ENCODE results near the gene PGAP2. TPM values are rescaled to one million over a fixed set of nuclear protein-coding genes. Genes with fewer than 3 reads are reported as not detected.
A peak's percentile ranks its signal among the peaks of the same experiment; 100 is the strongest.
"Not testable (repeated sequence)": the region's sequence is repeated elsewhere in the genome, so short reads cannot be mapped to it uniquely, and the experiment has no call there.

The PGAP2 gene
- total RNA-seq, result 26.6 TPM
- long read RNA-seq, transcript PGAP2-207 (6 exons, 931 nt), result major isoform, 6 of 29 reads
- long read RNA-seq, partial matches to known transcripts, result 8 of 29 reads
- long read RNA-seq, other reads (novel, unspliced or antisense), result 11 of 29 reads

GRCh38 chr11:3807909-3808860 is at the start of gene PGAP2:
PGAP2 (plus strand) TSS chr11:3808560; CDS start chr11:3811260, 2,700 bp downstream.
- DNase-seq (ENCODE audit: missing footprints) (peak; percentile 89), ATAC-seq (peak; percentile 69)
- intact Hi-C loops (cut with DNase I), result no loop called here

GRCh38 chr11:3764266-3764665 is 44.1 kb upstream of the PGAP2 start:
- ATAC-seq (no peak), DNase-seq (ENCODE audit: missing footprints) (no peak)
- intact Hi-C loops (cut with DNase I), result no loop called here

- intact Hi-C loops (cut with DNase I); ATAC-seq; DNase-seq (ENCODE audit: missing footprints): not testable (repeated sequence)
These were observed 41.5 kb upstream of the PGAP2 start for GRCh38 chr11:3766836-3767235.

- DNase-seq (ENCODE audit: missing footprints), result no peak
- no peak for ATAC-seq
- intact Hi-C loops (cut with DNase I), result no loop called here
These were observed 40.8 kb upstream of the PGAP2 start for GRCh38 chr11:3767536-3767935.

DNA sequence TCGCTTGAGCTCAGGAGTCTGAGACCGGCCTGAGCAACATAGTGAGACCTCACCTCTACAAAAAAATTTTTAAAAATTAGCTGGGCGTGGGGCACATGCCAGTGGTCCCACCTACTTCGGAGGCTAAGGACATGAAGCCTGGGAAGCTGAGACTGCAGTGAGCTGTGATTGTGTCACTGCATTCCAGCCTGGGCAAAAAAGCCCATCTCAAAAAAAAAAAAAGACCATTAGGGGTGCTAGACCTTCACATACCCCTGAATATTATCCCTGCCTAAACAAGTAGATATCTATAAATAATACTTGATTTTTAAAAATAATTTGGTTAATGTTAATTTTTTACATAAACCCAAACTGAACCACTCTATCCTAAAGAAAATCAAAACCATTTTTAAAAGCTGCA is 35.2 kb upstream of the PGAP2 start:
- DNase-seq (ENCODE audit: missing footprints), result no peak
- intact Hi-C loops (cut with DNase I), result no loop called here
- no peak for ATAC-seq

DNA sequence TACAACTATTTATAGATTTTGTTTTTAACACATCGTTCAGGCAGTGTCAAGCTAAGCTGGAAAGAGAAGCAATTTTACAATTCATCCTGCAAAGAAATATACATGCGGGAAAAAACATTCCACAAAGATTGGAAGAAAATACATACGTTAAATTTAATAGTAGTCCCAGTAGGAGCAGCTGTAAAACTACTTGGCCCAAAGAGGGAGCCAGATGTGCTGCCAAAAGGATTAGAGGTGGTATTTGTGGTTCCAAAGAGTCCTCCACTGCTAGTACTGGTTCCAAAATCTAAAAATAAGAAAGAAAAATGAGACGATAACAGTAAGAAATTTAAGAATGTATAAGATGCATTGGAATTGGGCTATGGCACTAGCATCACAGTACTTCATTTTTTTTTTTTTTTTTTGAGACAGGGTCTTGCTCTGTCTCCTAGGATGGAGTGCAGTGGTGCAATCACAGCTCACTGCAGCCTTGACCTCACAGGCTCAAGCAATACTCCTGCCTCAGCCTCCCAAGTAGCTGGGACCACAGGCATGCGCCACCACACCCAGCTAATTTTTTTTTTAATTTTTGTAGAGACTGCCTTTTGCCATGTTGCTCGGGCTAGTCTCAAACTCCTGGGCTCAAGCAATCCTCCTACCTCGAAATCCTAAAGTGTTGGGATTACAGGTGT is 32.5 kb upstream of the PGAP2 start:
- intact Hi-C loops (cut with DNase I), result no loop called here
- DNase-seq (ENCODE audit: missing footprints), result no peak
- ATAC-seq, result no peak

DNA sequence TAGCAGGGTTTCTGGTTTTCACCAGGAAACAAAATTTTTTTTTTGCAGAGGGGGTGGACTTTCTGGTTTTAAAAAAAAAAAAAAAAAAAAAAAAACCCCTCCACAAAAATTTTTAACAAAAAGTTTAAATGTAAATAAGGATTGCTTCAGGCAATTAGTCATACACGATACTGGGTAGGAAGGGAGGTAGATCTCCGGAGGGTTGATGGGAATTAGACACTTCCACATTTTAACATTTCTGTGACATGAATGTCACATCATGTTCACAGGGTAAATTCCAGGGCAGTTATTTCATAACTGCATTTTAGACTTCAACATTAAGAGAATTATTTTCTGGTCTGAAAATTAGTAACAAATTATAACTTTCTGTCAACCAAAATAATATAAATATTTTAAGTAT is 26.9 kb upstream of the PGAP2 start:
- intact Hi-C loops (cut with DNase I), result no loop called here
- ATAC-seq (no peak), DNase-seq (ENCODE audit: missing footprints) (no peak)

DNA sequence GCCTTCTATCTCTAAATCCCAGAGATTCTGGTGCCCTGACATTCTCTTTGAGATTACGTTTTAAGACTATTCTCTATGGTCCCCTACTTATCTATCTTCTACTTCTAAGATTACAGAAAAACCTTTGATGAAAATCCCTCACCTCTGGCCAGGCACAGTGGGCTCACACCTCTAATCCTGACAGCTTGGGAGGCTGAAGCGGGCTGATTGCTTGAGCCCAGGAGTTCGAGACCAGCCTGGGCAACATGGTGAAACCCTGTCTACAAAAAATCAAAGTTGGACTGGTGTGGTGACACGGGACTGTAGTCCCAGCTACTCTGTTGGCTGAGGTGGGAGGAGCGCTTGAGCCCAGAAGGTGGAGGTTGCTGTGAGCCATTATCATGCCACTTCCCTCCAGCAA is 25.4 kb upstream of the PGAP2 start:
- ATAC-seq, result no peak
- intact Hi-C loops (cut with DNase I), result no loop called here
- no peak for DNase-seq (ENCODE audit: missing footprints)

- DNase-seq (ENCODE audit: missing footprints) (no peak), ATAC-seq (no peak)
- intact Hi-C loops (cut with DNase I), result no loop called here
These were observed 24.7 kb upstream of the PGAP2 start for GRCh38 chr11:3783611-3784010.

DNA sequence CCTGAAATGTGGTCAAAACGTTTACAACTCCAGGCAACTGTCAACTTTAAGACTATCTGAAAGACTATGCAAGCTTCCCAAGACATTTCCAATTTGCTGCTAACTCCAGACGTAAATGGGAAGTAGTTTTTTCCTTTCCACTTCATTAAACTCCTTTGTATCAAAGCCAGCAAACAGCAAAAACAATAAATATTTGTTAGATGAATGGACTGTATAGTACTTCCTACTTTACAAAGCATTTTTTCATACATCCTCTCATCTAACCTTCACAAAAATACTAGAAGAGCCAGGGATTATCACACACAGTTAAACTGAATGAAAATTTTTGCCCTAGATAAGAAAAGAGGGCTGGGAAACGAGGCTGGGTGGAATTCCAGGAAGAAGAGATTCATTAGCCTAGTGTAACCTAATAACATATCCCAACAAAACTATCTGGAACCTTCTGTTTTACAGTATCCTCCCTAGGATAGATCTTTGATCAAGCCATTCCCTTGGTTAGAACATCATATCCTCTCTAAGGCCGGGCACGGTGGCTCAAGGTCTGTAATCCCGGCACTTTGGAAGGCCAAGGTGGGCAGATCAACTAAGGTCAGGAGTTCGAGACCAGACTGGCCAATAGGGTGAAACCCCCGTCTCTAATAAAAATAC is 21.5 kb upstream of the PGAP2 start:
- intact Hi-C loops (cut with DNase I), result no loop called here
- DNase-seq (ENCODE audit: missing footprints) (no peak), ATAC-seq (no peak)

DNA sequence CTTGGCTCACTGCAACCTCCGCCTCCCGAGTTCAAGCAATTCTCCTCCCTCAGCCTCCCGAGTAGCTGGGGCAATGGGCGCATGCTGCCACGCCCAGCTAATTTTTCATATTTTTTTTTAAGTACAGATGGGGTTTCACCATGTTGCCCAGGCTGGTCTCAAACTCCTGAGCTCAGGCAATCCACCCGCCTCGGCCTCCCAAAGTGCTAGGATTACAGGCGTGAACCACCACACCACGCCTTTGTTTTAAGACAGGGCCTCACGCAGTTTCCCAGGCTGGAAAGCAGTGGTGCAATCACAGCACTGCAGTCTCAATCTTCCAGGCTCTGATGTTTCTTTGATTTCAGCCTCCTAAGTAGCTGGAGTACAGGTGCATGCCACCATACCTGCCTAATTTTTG is 14.0 kb upstream of the PGAP2 start:
- ATAC-seq; DNase-seq (ENCODE audit: missing footprints); intact Hi-C loops (cut with DNase I): not testable (repeated sequence)

DNA sequence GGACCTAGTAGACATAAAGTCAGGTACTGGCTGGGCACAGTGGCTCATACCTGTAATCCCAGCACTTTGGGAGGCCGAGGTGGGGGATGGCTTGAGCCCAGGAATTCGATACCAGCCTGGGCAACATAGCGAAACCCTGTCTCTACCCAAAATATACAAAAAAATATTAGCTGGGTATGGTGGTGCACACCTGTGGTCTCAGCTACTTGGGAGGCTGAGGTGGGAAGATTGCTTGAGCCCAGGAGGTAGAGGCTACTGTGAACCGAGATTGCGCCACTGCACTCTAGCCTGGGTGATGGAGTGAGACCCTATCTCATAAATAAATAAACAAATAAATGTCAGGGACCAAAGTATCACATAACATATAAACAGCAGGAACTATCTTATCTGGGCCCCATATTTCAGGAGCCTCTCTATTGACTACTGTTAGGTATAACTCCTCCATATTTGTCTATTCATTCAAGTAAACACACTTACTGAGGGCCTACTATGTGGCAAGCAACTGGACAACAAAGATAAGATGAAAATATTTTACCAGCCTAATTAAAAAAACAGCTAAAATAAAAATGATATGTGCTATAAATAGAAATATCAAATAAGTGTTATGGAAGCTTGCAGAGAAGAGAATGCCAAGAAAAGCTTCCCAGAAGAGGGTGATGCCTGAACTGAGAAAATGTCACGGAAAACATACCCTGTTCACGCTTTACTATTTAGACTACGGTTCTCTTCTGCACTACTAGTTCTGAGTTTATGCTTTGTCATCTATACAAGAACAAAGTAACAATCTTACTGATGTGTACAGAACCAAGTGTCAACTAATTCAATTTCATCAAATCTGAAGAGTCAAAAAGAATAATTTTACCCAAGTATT is 13.0 kb upstream of the PGAP2 start:
- ATAC-seq, result no peak
- no peak for DNase-seq (ENCODE audit: missing footprints)
- intact Hi-C loops (cut with DNase I), result loop anchor here (5.0 kb wide), 1 partner anchor 297 kb away; the partner anchor contains the start of gene RRM1

DNA sequence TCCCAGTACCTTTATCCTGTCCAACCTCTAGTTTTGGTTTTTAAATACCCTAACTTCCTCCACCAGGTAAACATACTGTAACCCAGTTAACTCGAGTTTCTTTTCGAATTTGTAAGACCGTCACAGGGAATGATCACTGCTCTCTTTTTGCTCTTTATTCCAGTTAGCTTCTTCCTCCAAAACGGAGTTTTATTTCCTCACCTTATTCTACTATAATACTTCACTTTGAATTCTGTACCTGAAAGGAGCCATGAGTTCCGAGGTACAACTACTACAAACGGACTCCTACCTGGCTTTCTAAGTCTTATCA is 12.4 kb upstream of the PGAP2 start:
- ATAC-seq, result no peak
- intact Hi-C loops (cut with DNase I), result loop anchor here (5.0 kb wide), 1 partner anchor 296 kb away; the partner anchor contains the start of gene RRM1

DNA sequence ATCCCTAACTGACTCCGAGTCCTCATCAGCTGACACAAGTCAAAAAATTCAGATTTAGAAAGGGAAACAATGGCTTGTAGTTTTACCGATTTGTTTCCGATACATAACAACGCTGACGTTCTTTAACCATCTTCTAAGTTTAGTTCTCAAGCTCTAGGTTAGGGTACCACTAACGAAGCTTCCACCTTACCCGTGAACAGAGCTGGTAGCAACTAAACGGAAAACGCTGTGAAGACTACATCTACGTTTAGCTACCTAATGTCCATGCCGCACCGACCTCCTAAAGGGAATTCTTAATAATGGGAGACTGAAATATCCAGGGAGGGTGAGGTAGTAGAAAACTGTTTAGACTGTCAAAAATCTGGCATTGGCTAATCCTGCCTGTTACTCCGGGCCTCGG is 12.0 kb upstream of the PGAP2 start:
- no peak for ATAC-seq
- intact Hi-C loops (cut with DNase I), result loop anchor here (5.0 kb wide), 1 partner anchor 296 kb away; the partner anchor contains the start of gene RRM1
- DNase-seq (ENCODE audit: missing footprints), result no peak

More for the DNA sequence above, 12.4 kb upstream of the PGAP2 start:
- no peak for DNase-seq (ENCODE audit: missing footprints)

DNA sequence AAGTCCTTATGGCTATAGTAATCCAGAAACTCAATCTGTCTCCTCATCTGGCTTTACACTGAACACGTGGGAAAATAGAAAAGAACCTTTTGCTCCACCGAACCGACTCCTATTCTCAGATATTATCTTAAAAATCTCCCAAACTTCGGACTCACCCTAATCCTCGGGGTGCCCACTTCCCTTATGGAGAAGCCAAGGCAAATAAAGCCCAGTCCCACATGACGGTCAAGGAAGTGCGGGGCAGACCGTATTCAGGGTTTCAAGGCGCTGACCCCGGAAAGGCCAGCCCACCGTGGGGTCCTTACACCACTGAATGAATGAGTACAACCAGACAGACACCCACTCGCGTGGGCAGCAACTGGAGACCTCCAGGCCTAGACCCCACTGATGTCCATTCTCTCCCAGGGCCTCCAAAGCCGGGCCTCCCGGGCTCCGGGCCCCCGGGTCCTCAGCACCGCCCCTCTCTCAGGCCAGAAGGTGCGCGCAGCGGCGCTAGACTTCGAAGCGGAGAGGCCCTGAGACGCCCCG is 11.5 kb upstream of the PGAP2 start:
- intact Hi-C loops (cut with DNase I), result loop anchor here (1.0 to 5.0 kb wide), 2 partner anchors 44 to 295 kb away; partner anchors contain the start of gene RRM1
- DNase-seq (ENCODE audit: missing footprints) (peak; percentile 79), ATAC-seq (peak; percentile 30)

GRCh38 chr11:3797329-3798090 is 10.8 kb upstream of the PGAP2 start, which contains the start of gene NUP98:
NUP98 (minus strand) TSS chr11:3797554; CDS start chr11:3782117, 15,437 bp downstream.
- intact Hi-C loops (cut with DNase I), result loop anchor here (1.0 to 5.0 kb wide), 2 partner anchors 44 to 295 kb away; partner anchors contain the start of gene RRM1
- DNase-seq (ENCODE audit: missing footprints), result peak; percentile 100
- ATAC-seq, result peak; percentile 98

GRCh38 chr11:3799143-3799542 is 9.2 kb upstream of the PGAP2 start:
- ATAC-seq, result no peak
- no peak for DNase-seq (ENCODE audit: missing footprints)
- intact Hi-C loops (cut with DNase I), result loop anchor here (5.0 kb wide), 1 partner anchor 293 kb away; the partner anchor contains the start of gene RRM1
